ENCODE data around the gene AKAP6. TPM values are rescaled to one million over a fixed set of nuclear protein-coding genes. Genes with fewer than 3 reads are reported as not detected.
"Not testable (repeated sequence)": the region's sequence is repeated elsewhere in the genome, so short reads cannot be mapped to it uniquely, and the experiment has no call there.

The AKAP6 gene
- total RNA-seq, 2 experiments from 2014 or later = 0.82 to 0.85 TPM

GRCh38 chr14:32576977-32577376 is 247.9 kb downstream of the AKAP6 start:
- Mint-ChIP-seq H3K4me1 (no peaks in the 10 kb centered on the region), H3K27ac (no peak overlapping the region), H3K4me3 (no peak overlapping the region), H3K27me3 (peaks cover 20% of the 10 kb centered on the region), H3K36me3 (no peaks in the 10 kb centered on the region), H3K9me3 (ENCODE audit: low read depth) (no peaks in the 10 kb centered on the region)
- no peak for DNase-seq
- CTCF ChIA-PET = interaction anchor here (0.6 to 1.5 kb wide), 2 partner anchors 1216 to 1401 kb away, joined by 3 to 5 read pairs; no protein-coding TSS in a partner anchor
- ATAC-seq = no peak

DNA sequence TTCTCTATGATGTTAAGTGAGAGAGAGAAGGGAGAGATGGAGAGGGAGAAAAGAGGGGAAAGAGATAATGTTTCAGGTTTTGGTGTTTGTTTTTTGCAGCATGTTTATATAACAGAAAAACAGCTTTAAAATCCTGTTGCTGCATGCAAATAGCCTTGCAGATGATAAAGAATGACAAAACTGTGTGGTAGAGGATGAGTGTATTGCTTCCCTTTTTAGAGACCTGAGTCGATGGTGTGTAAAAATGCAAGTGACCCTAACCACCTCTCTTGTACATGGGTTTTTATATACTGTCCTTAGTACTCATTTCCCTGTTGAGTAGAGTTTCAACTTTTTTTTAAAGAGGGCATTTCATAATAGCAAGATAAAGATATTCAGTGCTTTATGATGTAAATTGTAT is 249.1 kb downstream of the AKAP6 start:
- no peak overlapping the region for H3K27ac Mint-ChIP-seq
- H3K9me3 Mint-ChIP-seq (ENCODE audit: low read depth) = no peaks in the 10 kb centered on the region
- H3K27me3 Mint-ChIP-seq = peaks cover 20% of the 10 kb centered on the region
- H3K36me3 Mint-ChIP-seq = no peaks in the 10 kb centered on the region
- CTCF ChIA-PET = interaction anchor here (1.5 kb wide), 1 partner anchor 1215 kb away, joined by 5 read pairs; no protein-coding TSS in a partner anchor
- H3K4me1 Mint-ChIP-seq = no peaks in the 10 kb centered on the region
- DNase-seq (no peak), ATAC-seq (no peak)
- no peak overlapping the region for H3K4me3 Mint-ChIP-seq

GRCh38 chr14:32583427-32583826 is 254.3 kb downstream of the AKAP6 start:
- H3K4me3 Mint-ChIP-seq; H3K27me3 Mint-ChIP-seq; H3K9me3 Mint-ChIP-seq (ENCODE audit: low read depth); DNase-seq; H3K4me1 Mint-ChIP-seq; ATAC-seq; H3K36me3 Mint-ChIP-seq; H3K27ac Mint-ChIP-seq; CTCF ChIA-PET: not testable (repeated sequence)

GRCh38 chr14:32584079-32584478 is 255.0 kb downstream of the AKAP6 start:
- H3K27me3 Mint-ChIP-seq = no peaks in the 10 kb centered on the region
- no peaks in the 10 kb centered on the region for H3K36me3 Mint-ChIP-seq
- H3K27ac Mint-ChIP-seq = no peak overlapping the region
- H3K4me1 Mint-ChIP-seq = no peaks in the 10 kb centered on the region
- ATAC-seq (no peak), DNase-seq (no peak)
- H3K9me3 Mint-ChIP-seq (ENCODE audit: low read depth) = no peaks in the 10 kb centered on the region
- H3K4me3 Mint-ChIP-seq = no peak overlapping the region
- CTCF ChIA-PET = no interaction called here

DNA sequence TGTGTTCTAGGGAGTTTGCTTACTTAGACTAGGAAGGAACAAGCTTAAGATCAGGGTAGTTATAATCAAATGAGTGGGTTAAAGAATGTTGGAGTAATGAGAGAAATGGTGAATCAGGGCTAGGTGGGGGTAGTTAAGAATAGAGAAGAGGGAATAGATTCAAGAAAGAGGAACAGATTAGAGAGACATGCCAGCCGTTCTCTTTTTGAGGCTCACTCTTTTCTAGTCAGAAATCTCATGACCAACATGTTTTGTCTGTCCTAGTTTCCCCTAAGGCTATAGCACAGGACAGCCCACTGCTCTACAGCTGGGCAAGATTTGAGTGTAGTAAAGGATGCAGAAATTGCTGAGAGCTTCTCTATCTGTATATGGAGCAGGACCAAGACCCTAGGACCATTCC is 258.4 kb downstream of the AKAP6 start:
- Mint-ChIP-seq H3K9me3 (ENCODE audit: low read depth) (no peaks in the 10 kb centered on the region), H3K27me3 (no peaks in the 10 kb centered on the region), H3K27ac (no peak overlapping the region), H3K4me3 (no peak overlapping the region), H3K36me3 (no peaks in the 10 kb centered on the region), H3K4me1 (no peaks in the 10 kb centered on the region)
- DNase-seq (no peak), ATAC-seq (no peak)
- CTCF ChIA-PET = interaction anchor here (2.8 kb wide), 1 partner anchor 1205 kb away, joined by 8 read pairs; no protein-coding TSS in a partner anchor

- H3K27me3 Mint-ChIP-seq = no peaks in the 10 kb centered on the region
- no peak overlapping the region for H3K27ac Mint-ChIP-seq
- CTCF ChIA-PET = interaction anchor here (1.0 to 2.8 kb wide), 4 partner anchors 10 to 1204 kb away, joined by 3 to 8 read pairs (median 3); no protein-coding TSS in a partner anchor
- no peak overlapping the region for H3K4me3 Mint-ChIP-seq
- no peaks in the 10 kb centered on the region for H3K36me3 Mint-ChIP-seq
- no peak for ATAC-seq
- DNase-seq = no peak
- no peaks in the 10 kb centered on the region for H3K4me1 Mint-ChIP-seq
- no peaks in the 10 kb centered on the region for H3K9me3 Mint-ChIP-seq (ENCODE audit: low read depth)
Measured at GRCh38 chr14:32588448-32589320, 259.6 kb downstream of the AKAP6 start.

DNA sequence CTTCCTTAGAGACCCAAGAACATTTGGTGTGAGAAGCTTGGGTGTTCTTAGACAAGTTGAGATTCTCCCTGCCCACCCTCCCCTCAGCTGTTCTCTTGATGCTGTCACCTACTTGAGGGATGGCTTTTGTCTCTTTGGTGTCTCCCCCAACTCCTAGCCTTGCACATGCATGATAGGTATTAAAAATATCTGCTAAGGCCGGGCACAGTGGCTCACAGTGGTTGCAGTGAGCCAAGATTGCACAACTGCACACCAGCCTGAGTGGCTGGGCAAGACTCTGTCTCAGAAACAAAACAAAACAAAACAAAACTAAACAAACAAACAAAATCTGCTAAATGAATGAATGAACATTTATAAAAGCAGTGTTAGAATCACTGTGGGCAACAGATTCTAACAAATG is 261.1 kb downstream of the AKAP6 start:
- ATAC-seq (no peak), DNase-seq (no peak)
- no peak overlapping the region for H3K27ac Mint-ChIP-seq
- H3K36me3 Mint-ChIP-seq = no peaks in the 10 kb centered on the region
- no peaks in the 10 kb centered on the region for H3K9me3 Mint-ChIP-seq (ENCODE audit: low read depth)
- no peak overlapping the region for H3K4me3 Mint-ChIP-seq
- CTCF ChIA-PET = no interaction called here
- no peaks in the 10 kb centered on the region for H3K27me3 Mint-ChIP-seq
- H3K4me1 Mint-ChIP-seq = no peaks in the 10 kb centered on the region

DNA sequence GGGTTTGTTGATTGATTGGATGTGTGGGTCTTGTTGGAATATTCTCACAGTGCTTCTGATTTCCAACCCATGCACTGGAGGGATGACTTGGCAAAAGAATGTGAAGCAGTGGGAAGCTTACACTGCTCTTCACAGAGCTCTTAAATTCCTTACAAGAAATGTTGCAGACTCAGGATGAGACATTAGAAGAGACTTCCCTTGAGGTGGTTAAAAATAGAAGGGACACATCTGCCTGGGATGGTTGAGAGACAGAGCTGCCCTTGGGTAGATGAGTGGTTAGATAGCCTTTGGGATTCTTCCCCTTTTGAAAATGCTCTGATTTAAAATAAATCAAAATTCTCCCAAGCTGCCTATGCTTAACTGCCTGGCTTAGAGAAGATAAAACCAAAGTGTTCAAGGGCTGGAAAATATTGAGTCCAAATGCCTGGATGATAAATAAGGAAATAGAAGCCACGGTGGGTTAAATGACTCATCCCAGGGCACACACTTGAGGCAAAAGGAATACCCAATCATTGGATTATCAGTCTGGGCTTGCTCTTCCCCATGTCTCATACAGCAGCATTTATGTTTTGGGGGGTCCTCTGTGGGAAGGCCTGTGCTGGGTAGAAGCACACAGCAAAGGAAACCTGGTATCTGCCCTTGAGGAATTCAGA is 264.3 kb downstream of the AKAP6 start:
- CTCF ChIA-PET = no interaction called here
- Mint-ChIP-seq H3K27me3 (no peaks in the 10 kb centered on the region), H3K4me1 (no peaks in the 10 kb centered on the region), H3K36me3 (no peaks in the 10 kb centered on the region), H3K4me3 (no peak overlapping the region), H3K27ac (no peak overlapping the region), H3K9me3 (ENCODE audit: low read depth) (no peaks in the 10 kb centered on the region)
- no peak for ATAC-seq
- no peak for DNase-seq

- no peak for ATAC-seq
- Mint-ChIP-seq H3K36me3 (no peaks in the 10 kb centered on the region), H3K4me1 (no peaks in the 10 kb centered on the region), H3K27me3 (no peaks in the 10 kb centered on the region), H3K4me3 (no peak overlapping the region), H3K9me3 (ENCODE audit: low read depth) (no peaks in the 10 kb centered on the region), H3K27ac (no peak overlapping the region)
- CTCF ChIA-PET = no interaction called here
- DNase-seq = no peak
Measured at GRCh38 chr14:32594766-32595165, 265.7 kb downstream of the AKAP6 start.

DNA sequence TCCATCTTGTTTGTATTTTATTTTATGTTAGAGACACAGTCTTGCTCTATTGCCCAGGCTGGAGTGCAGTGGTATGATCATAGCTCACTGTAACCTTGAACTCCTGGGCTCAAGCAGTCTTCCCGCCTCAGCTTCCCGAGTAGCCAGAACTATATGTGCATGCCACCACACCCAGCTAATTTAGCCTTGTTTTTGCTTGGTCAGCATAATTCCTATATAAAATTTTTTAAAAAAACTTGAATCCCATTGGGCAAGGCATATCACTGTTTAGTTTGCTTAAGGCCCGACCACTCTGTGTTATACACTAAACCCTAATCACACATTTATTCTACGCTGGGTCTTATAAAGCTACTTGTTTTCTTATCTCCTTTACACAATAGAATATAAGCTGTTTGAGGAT is 266.4 kb downstream of the AKAP6 start:
- Mint-ChIP-seq H3K27me3 (no peaks in the 10 kb centered on the region), H3K27ac (no peak overlapping the region), H3K9me3 (ENCODE audit: low read depth) (no peaks in the 10 kb centered on the region), H3K4me1 (no peaks in the 10 kb centered on the region), H3K4me3 (no peak overlapping the region), H3K36me3 (no peaks in the 10 kb centered on the region)
- ATAC-seq (no peak), DNase-seq (no peak)
- CTCF ChIA-PET = no interaction called here

DNA sequence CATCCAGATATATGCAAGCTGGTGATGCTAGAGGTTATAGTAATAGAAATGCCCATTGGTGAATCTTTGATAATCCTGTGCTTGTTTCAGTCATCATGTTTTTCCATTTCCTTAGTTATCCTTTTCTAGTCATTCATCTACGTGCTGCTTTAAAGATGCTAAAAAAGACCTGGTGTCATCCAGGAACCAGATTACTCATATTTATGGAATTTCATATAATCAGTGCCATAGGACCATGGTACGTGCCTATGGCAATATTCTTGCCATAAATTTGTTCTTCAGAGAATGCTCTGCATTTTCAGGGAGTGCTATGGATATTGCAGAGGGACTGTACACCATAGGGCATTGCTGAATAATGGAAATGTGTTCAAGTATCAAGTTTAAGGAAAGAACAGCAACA is 267.3 kb downstream of the AKAP6 start:
- Mint-ChIP-seq H3K27ac (no peak overlapping the region), H3K36me3 (no peaks in the 10 kb centered on the region), H3K9me3 (ENCODE audit: low read depth) (no peaks in the 10 kb centered on the region), H3K4me1 (no peaks in the 10 kb centered on the region), H3K4me3 (no peak overlapping the region), H3K27me3 (no peaks in the 10 kb centered on the region)
- DNase-seq = no peak
- ATAC-seq = no peak
- CTCF ChIA-PET = no interaction called here

GRCh38 chr14:32597771-32598170 is 268.7 kb downstream of the AKAP6 start:
- Mint-ChIP-seq H3K36me3 (no peaks in the 10 kb centered on the region), H3K4me3 (no peak overlapping the region), H3K9me3 (ENCODE audit: low read depth) (no peaks in the 10 kb centered on the region), H3K4me1 (no peaks in the 10 kb centered on the region), H3K27ac (no peak overlapping the region), H3K27me3 (no peaks in the 10 kb centered on the region)
- no peak for DNase-seq
- no peak for ATAC-seq
- CTCF ChIA-PET = no interaction called here

GRCh38 chr14:32601069-32601468 is 272.0 kb downstream of the AKAP6 start:
- no peaks in the 10 kb centered on the region for H3K27me3 Mint-ChIP-seq

GRCh38 chr14:32601906-32602305 is 272.8 kb downstream of the AKAP6 start:
- Mint-ChIP-seq H3K9me3 (ENCODE audit: low read depth) (no peaks in the 10 kb centered on the region), H3K4me3 (no peak overlapping the region), H3K27ac (no peak overlapping the region), H3K36me3 (no peaks in the 10 kb centered on the region), H3K4me1 (no peaks in the 10 kb centered on the region), H3K27me3 (no peaks in the 10 kb centered on the region)
- ATAC-seq (no peak), DNase-seq (no peak)
- CTCF ChIA-PET = interaction anchor here (1.3 kb wide), 1 partner anchor 11 kb away, joined by 3 read pairs; no protein-coding TSS in a partner anchor

More at GRCh38 chr14:32601069-32601468, 272.0 kb downstream of the AKAP6 start:
- Mint-ChIP-seq H3K9me3 (ENCODE audit: low read depth) (no peaks in the 10 kb centered on the region), H3K4me1 (no peaks in the 10 kb centered on the region), H3K36me3 (no peaks in the 10 kb centered on the region), H3K4me3 (no peak overlapping the region), H3K27ac (no peak overlapping the region)
- ATAC-seq (no peak), DNase-seq (no peak)
- CTCF ChIA-PET = no interaction called here

Data from activated CD8-positive, alpha-beta memory T cell treated with anti-CD3 and anti-CD28 coated beads, Interleukin-2, amount 10 ng/mL, durations not matched to agents 7 days and 5 days (primary cell).